Cardiac muscle cell (in vitro differentiated cells and primary cell): Measurements from ENCODE around the gene ADAMTSL1. TPM values are rescaled to one million over a fixed set of nuclear protein-coding genes. Genes with fewer than 3 reads are reported as not detected.

Experiments
- DNase-seq, 2 donors: peaks; one replicate each; pipeline versions ENCODE4 v3.0.0 to v3.0.0-alpha.2; 2010 to 2017; ENCODE audit warnings: low read depth in 1 of 2, low spot score in 1 of 2
- H3K27ac ChIP-seq: fragments of 200-600 bp; sonication (generic); 2 replicates; pipeline ENCODE4 v1.5.1; 2016
- H3K27me3 ChIP-seq: fragments of 200-600 bp; sonication (generic); 2 replicates; pipeline ENCODE4 v1.6.0; 2016; ENCODE audit warnings: control low read depth
- H3K36me3 ChIP-seq: fragments of 200-600 bp; sonication (generic); 2 replicates; pipeline ENCODE4 v1.5.1; 2016; ENCODE audit warnings: control low read depth
- H3K4me1 ChIP-seq: fragments of 200-600 bp; sonication (generic); 2 replicates; pipeline ENCODE4 v1.8.1; 2017; ENCODE audit warnings: low read depth, mild to moderate bottlenecking, mixed run types
- H3K4me3 ChIP-seq: fragments of 200-600 bp; sonication (generic); 2 replicates; pipeline ENCODE4 v1.5.1; 2016; ENCODE audit warnings: mild to moderate bottlenecking
- H3K9me3 ChIP-seq: fragments of 200-600 bp; sonication (generic); 2 replicates; pipeline ENCODE4 v1.5.1; 2017; ENCODE audit warnings: low read depth, mild to moderate bottlenecking, control low read depth
- polyA plus RNA-seq: library from polyadenylated mRNA; unstranded; fragments of >200 nt; fragmentation: Nextera tagmentation; extraction: Ambion mirVana; gene quantifications from 2 replicates; pipeline ENCODE4 v1.2.1, GENCODE V29; 2016
- total RNA-seq: library from RNA; depleted of rRNA; stranded (reverse); fragments of >200 nt; gene quantifications from 2 replicates; pipeline ENCODE4 v1.2.3, GENCODE V29; 2016
- TF ChIP-seq, protein P1 (sequence below): IDR thresholded peaks from 2 replicates; pipeline ENCODE4 v1.5.1; 2012; ENCODE audit warnings: low read depth, mild to moderate bottlenecking, low read length

Gene ADAMTSL1
- total and polyA plus RNA-seq, 2 experiments from 2014 or later: 12.6 to 63.0 TPM

DNA sequence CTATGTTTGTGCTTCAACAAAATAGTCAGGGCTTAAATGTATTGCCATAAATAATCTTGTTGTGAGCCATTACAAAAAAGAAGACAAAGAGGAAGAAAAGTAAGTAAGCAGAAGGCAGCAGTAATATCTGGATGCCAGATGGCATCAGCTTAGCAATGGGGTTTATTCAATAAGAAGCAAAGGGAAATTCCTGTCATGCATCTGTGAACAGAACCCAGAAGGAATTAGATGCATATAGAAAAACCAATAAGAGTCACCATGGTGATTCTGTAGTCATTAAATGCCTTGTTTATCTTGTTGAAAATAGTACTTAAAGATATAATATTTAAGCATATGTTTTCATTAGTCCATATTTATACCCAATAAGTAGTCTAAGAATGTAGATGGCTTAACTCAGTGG lies 216.0 kb downstream of the ADAMTSL1 start:
- DNase-seq: no peak
- TF ChIP-seq, protein P1, sequence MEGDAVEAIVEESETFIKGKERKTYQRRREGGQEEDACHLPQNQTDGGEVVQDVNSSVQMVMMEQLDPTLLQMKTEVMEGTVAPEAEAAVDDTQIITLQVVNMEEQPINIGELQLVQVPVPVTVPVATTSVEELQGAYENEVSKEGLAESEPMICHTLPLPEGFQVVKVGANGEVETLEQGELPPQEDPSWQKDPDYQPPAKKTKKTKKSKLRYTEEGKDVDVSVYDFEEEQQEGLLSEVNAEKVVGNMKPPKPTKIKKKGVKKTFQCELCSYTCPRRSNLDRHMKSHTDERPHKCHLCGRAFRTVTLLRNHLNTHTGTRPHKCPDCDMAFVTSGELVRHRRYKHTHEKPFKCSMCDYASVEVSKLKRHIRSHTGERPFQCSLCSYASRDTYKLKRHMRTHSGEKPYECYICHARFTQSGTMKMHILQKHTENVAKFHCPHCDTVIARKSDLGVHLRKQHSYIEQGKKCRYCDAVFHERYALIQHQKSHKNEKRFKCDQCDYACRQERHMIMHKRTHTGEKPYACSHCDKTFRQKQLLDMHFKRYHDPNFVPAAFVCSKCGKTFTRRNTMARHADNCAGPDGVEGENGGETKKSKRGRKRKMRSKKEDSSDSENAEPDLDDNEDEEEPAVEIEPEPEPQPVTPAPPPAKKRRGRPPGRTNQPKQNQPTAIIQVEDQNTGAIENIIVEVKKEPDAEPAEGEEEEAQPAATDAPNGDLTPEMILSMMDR: no peak
- Histone ChIP-seq H3K9me3 (no peaks in the 10 kb centered on the region), H3K4me1 (peaks cover 19% of the 10 kb centered on the region), H3K27me3 (no peaks in the 10 kb centered on the region), H3K36me3 (no peaks in the 10 kb centered on the region), H3K4me3 (no peak overlapping the region), H3K27ac (no peak overlapping the region)

DNA sequence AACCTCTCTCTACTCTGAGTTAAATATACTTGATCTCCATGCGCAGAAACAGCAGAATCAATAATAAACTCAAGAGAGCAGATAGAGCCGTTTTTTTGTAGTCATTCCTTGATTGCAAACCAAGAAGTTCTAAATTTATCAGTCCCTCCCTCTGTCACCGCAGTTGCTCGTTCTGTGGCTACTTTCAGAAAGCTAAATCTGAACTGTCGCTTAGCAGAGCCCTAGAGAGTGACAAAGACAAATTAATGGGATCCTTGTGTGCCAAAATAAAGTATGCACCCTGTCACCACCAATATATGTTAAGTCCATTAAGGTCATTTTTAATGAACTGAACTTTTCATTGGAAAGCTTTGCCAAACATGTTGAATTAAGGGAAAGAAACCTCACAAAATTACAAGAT lies 218.3 kb downstream of the ADAMTSL1 start:
- Histone ChIP-seq H3K27me3 (no peaks in the 10 kb centered on the region), H3K27ac (peak overlapping the region; percentile 55), H3K4me3 (no peak overlapping the region), H3K4me1 (peaks cover 18% of the 10 kb centered on the region), H3K9me3 (no peaks in the 10 kb centered on the region), H3K36me3 (no peaks in the 10 kb centered on the region)
- peak in 1 of 2 donors; percentile 54 for DNase-seq
- TF ChIP-seq, protein P1: no peak

DNA sequence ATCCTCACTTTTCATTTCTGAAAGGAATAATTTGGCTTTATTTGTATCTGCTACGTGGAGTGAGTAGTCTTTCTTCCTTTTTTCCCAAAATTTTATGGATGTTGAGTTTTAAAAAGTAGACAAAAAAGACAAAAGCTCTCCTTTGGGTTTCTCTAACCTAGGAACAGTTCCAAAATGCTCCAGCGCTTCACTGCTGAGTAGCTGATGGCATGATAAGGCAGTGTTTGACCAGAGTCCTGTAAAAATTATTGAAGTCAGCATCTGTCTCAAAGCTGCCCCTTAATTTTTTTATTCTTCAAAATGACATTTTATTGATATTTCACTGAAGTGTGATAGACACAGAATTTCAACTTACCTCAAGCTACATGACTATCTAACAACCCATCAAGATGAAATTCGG lies 219.0 kb downstream of the ADAMTSL1 start:
- Histone ChIP-seq H3K36me3 (no peaks in the 10 kb centered on the region), H3K4me3 (no peak overlapping the region), H3K9me3 (no peaks in the 10 kb centered on the region), H3K4me1 (peaks cover 18% of the 10 kb centered on the region), H3K27me3 (no peaks in the 10 kb centered on the region), H3K27ac (no peak overlapping the region)
- DNase-seq: no peak
- TF ChIP-seq, protein P1: no peak

DNA sequence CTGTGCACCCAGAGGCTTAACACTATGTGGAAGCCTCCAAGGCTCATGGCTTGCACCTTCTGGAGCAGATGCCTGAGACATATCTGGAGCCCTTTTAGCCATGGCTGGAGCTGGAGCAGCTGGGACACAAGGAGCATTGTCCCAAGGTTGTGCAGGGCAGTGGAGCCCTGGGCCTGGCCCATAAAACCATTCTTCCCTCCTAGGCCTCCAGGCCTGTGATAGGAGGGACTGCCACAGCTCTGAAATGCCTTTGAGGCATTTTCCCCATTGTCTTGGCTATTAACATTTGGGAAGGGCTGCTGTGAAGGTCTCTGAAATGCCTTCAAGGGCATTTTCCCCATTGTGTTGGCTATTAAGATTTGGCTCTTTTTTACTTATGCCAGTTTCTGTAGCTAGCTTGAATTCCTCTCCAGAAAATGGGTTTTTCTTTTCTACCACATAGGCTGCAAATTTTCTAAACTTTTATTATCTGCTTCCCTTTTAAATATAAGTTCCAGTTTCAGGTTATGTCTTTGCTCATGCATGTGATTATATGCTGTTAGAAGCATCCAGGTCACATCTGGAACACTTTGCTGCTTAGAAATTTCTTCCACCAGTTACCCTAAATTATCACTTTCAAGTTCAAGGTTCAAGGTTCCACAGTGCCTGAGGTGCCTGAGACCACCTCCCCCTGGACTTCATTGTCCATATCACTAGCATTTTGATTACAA lies 221.2 kb downstream of the ADAMTSL1 start:
- H3K9me3 ChIP-seq: no peaks in the 10 kb centered on the region
- TF ChIP-seq, protein P1: no peak
- no peaks in the 10 kb centered on the region for H3K27me3 ChIP-seq
- H3K4me1 ChIP-seq: peaks cover 18% of the 10 kb centered on the region
- no peaks in the 10 kb centered on the region for H3K36me3 ChIP-seq
- no peak overlapping the region for H3K4me3 ChIP-seq
- no peak overlapping the region for H3K27ac ChIP-seq
- DNase-seq: no peak

DNA sequence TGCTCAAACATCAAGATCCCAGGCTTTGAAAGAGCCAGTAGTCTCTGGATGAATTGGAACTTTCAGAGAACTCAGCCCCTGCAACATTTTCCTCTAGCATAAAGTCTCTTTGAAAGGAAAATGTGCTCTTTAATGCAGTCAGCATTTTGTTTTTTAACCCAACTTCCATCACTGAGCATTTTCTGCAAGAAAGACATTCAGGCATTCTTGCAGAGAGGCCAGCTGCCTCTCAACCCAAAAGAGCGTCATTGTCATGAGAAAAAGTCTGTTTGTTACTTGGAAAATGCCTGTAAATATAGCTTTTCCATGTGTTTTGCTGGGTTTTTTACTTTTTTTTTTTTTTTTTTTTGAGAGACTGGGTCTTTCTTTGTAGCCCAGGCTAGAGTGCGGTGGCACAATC lies 225.0 kb downstream of the ADAMTSL1 start:
- H3K27me3 ChIP-seq: no peaks in the 10 kb centered on the region
- no peak for DNase-seq
- TF ChIP-seq, protein P1: no peak
- H3K27ac ChIP-seq: no peak overlapping the region
- no peaks in the 10 kb centered on the region for H3K9me3 ChIP-seq
- peaks cover 11% of the 10 kb centered on the region for H3K4me1 ChIP-seq
- no peaks in the 10 kb centered on the region for H3K36me3 ChIP-seq
- no peak overlapping the region for H3K4me3 ChIP-seq
